IMR-90 (cell line): ENCODE data around the gene ZNF146. TPM values are rescaled to one million over a fixed set of nuclear protein-coding genes. Genes with fewer than 3 reads are reported as not detected.

Experiments used
- ATAC-seq: fragments of 200-7000 bp; cut with Tn5 transposase; 2 replicates; pipeline ENCODE4 v1.9.1; 2020; ENCODE audit warnings: low read depth, mild to moderate bottlenecking, moderate library complexity
- BruUV-seq: library from RNA; stranded (reverse); fragments of 400-500 nt; replicated peaks from 2 replicates; lab custom pipeline; 2021; lab: Mats Ljungman, UMichigan
- CTCF ChIA-PET: fragments of 300-600 bp; formaldehyde crosslinking; extraction: SDS; loops from one replicate; lab custom pipeline; 2021; ENCODE audit warnings: antibody characterized with exemption; lab: Yijun Ruan, JAX
- POLR2A ChIA-PET: fragments of 300-600 bp; sonication (Branson Sonifier 250); formaldehyde crosslinking; loops from one replicate; lab custom pipeline; 2022; ENCODE audit warnings: antibody characterized with exemption; ENCODE audit not compliant: unreplicated experiment; lab: Charles Lee
- DNase-seq: peaks from one replicate; pipeline ENCODE4 v3.0.0; 2013
- H2AFZ ChIP-seq: replicated peaks from 2 replicates; pipeline ENCODE3; 2013; ENCODE audit warnings: low read length, mild to moderate bottlenecking; ENCODE audit not compliant: poor library complexity
- H2AK5ac ChIP-seq: 2 replicates; pipeline ENCODE4 v1.6.1; 2013; ENCODE audit warnings: low read depth, low read length, inconsistent platforms
- H2AK9ac ChIP-seq: replicated peaks from 2 replicates; pipeline ENCODE3; 2013; ENCODE audit warnings: mild to moderate bottlenecking, low read depth, low read length, moderate library complexity; ENCODE audit not compliant: poor library complexity
- H2BK120ac ChIP-seq: 2 replicates; pipeline ENCODE4 v1.6.1; 2013; ENCODE audit warnings: low read depth, low read length, inconsistent platforms
- H2BK15ac ChIP-seq: 3 replicates; pipeline ENCODE4 v1.6.1; 2013; ENCODE audit warnings: low read depth, low read length, inconsistent platforms
- H2BK20ac ChIP-seq: 2 replicates; pipeline ENCODE4 v1.6.1; 2013; ENCODE audit warnings: low read depth, mild to moderate bottlenecking, inconsistent platforms, low read length, moderate library complexity
- H2BK5ac ChIP-seq: 2 replicates; pipeline ENCODE4 v1.6.1; 2013; ENCODE audit warnings: mild to moderate bottlenecking, low read depth, low read length, inconsistent platforms; ENCODE audit not compliant: poor library complexity, severe bottlenecking
- H3K14ac ChIP-seq: replicated peaks from 2 replicates; pipeline ENCODE4 v1.6.1; 2013; ENCODE audit warnings: low read depth, low read length, inconsistent platforms
- H3K18ac ChIP-seq: 2 replicates; pipeline ENCODE4 v1.6.1; 2013; ENCODE audit warnings: low read depth, low read length, control low read depth
- H3K23ac ChIP-seq: 2 replicates; pipeline ENCODE4 v1.6.1; 2013; ENCODE audit warnings: low read depth, low read length, inconsistent platforms
- H3K27ac ChIP-seq: 2 replicates; pipeline ENCODE4 v1.5.1; 2013; ENCODE audit warnings: mild to moderate bottlenecking, control low read depth, low read length; ENCODE audit not compliant: insufficient read depth
- H3K27me3 ChIP-seq: 2 replicates; pipeline ENCODE4 v1.6.1; 2013; ENCODE audit warnings: low read length; ENCODE audit not compliant: control insufficient read depth, insufficient read depth
- H3K36me3 ChIP-seq: 2 replicates; pipeline ENCODE4 v1.6.1; 2013; ENCODE audit warnings: low read length, mixed read lengths; ENCODE audit not compliant: control insufficient read depth, insufficient read depth
- H3K4ac ChIP-seq: 2 replicates; pipeline ENCODE4 v1.6.1; 2013; ENCODE audit warnings: low read depth, low read length, inconsistent platforms
- H3K4me1 ChIP-seq: 2 replicates; pipeline ENCODE4 v1.6.1; 2013; ENCODE audit warnings: low read length, mixed read lengths; ENCODE audit not compliant: control insufficient read depth, insufficient read depth
- H3K4me2 ChIP-seq: 2 replicates; pipeline ENCODE4 v1.6.1; 2013; ENCODE audit warnings: low read depth, mild to moderate bottlenecking, control low read depth, low read length, moderate library complexity
- H3K4me3 ChIP-seq: 2 replicates; pipeline ENCODE4 v1.5.1; 2013; ENCODE audit warnings: low read depth, mild to moderate bottlenecking, control low read depth, low read length, moderate library complexity; ENCODE audit not compliant: insufficient read depth
- H3K56ac ChIP-seq: 2 replicates; pipeline ENCODE4 v1.6.1; 2013; ENCODE audit warnings: low read length, inconsistent platforms; ENCODE audit not compliant: insufficient read depth; ENCODE audit errors: extremely low read depth
- H3K79me1 ChIP-seq, 2 experiments: 2 replicates each; pipeline ENCODE4 v1.6.1; 2013; ENCODE audit warnings: low read length in 2 of 2, inconsistent platforms in 1 of 2, low read depth in 1 of 2
- H3K9ac ChIP-seq: 2 replicates; pipeline ENCODE4 v1.6.1; 2013; ENCODE audit warnings: low read depth, low read length, control low read depth
- H3K9me1 ChIP-seq: 2 replicates; pipeline ENCODE4 v1.6.1; 2013; ENCODE audit warnings: low read length, inconsistent platforms; ENCODE audit not compliant: insufficient read depth
- H3K9me3 ChIP-seq: 2 replicates; pipeline ENCODE4 v1.6.1; 2013; ENCODE audit warnings: low read length; ENCODE audit not compliant: control insufficient read depth, insufficient read depth
- H4K20me1 ChIP-seq: 2 replicates; pipeline ENCODE4 v1.6.1; 2013; ENCODE audit warnings: low read length, inconsistent platforms; ENCODE audit not compliant: insufficient read depth
- H4K5ac ChIP-seq: 2 replicates; pipeline ENCODE4 v1.6.1; 2013; ENCODE audit warnings: mild to moderate bottlenecking, low read depth, low read length, control low read depth
- H4K8ac ChIP-seq, 2 experiments: 2 replicates each; pipeline ENCODE4 v1.6.1; 2013; ENCODE audit warnings: low read depth in 2 of 2, low read length in 2 of 2, control low read depth in 1 of 2, inconsistent platforms in 1 of 2
- H4K91ac ChIP-seq: 2 replicates; pipeline ENCODE4 v1.6.1; 2013; ENCODE audit warnings: low read depth, low read length, inconsistent platforms; ENCODE audit not compliant: insufficient read depth
- RAD21 ChIP-seq: IDR thresholded peaks from 2 replicates; pipeline ENCODE4 v1.6.1; 2012; ENCODE audit warnings: low read length, improper control_type of control experiment
- WGBS, 2 experiments: methylation state at CpG; one replicate each; pipeline versions ENCODE4 v1.1.5 to v1.1.7; 2013; ENCODE audit warnings: missing lambda C conversion rate in 2 of 2; ENCODE audit not compliant: insufficient read length in 1 of 2; ENCODE audit errors: extremely low coverage in 2 of 2; 5-methylcytosine and 5-hydroxymethylcytosine counted together
- dilution Hi-C: fragments of 300-500 bp; cut with HindIII; formaldehyde crosslinking; loops from one replicate; pipeline ENCODE4 v1.14.3; 2018; ENCODE audit warnings: low sequenced_read_pairs; ENCODE audit not compliant: unreplicated experiment
- in situ Hi-C: fragments of 300-500 bp; cut with MboI; formaldehyde crosslinking; loops from 3 replicates; pipeline ENCODE4 v1.14.3; 2019; ENCODE audit warnings: low sequenced_read_pairs, inconsistent platforms, mixed read lengths
- intact Hi-C: fragments of 100-400 bp; cut with micrococcal nuclease; formaldehyde crosslinking; loops from 2 replicates; pipeline ENCODE4 v1.10.0; 2022
- polyA plus RNA-seq, 3 experiments: library from polyadenylated mRNA; depleted of rRNA; stranded (reverse); fragments of >200 nt; gene quantifications; 2 replicates each; pipeline ENCODE4 v1.2.3, GENCODE V29; 2012; ENCODE audit warnings: low replicate concordance in 1 of 3
- total RNA-seq: library from RNA; depleted of rRNA; stranded (reverse); fragments of >200 nt; gene quantifications from 2 replicates; pipeline ENCODE4 v1.2.3, GENCODE V29; 2012

The ZNF146 gene
- total and polyA plus RNA-seq, 2 of the 4 experiments (the other 2 are of a cell fraction): 61.6 to 106 TPM

DNA sequence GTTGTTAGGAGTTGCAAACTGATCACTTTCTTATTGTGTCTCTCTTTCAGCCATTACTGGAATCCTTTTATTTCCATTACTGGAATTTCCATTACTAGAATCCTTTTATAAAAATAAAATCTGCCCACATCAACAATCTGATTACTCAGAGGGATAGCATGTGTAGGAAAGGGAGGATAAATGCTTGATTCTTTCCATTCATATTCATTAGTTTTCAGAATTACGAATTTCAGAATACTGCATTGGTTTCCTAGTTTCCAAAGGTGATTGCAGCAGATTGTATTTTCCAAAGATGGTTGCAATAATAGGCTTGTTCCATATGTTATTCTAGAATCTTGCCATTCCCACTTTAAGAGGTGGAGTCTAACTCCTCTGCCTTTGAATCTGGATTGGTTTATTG is 37.1 kb downstream of the ZNF146 start:
- in situ Hi-C loops (no loop called here), intact Hi-C loops (no loop called here), dilution Hi-C loops (no loop called here)
- Histone ChIP-seq H3K9me1 (no peaks in the 10 kb centered on the region), H3K23ac (no peak overlapping the region), H4K91ac (no peak overlapping the region), H2AK9ac (no peak overlapping the region), H2AFZ (no peak overlapping the region), H3K9me3 (peaks cover 3% of the 10 kb centered on the region; the same call in 1 of the 2 replicates), H3K4me3 (no peak overlapping the region), H2AK5ac (no peak overlapping the region), H2BK20ac (no peak overlapping the region), H3K18ac (no peak overlapping the region), H4K5ac (no peak overlapping the region), H4K20me1 (no peaks in the 10 kb centered on the region), H3K4me2 (no peak overlapping the region), H3K14ac (no peak overlapping the region), H3K36me3 (no peaks in the 10 kb centered on the region), H3K27ac (no peak overlapping the region), H3K79me1 (no peaks in the 10 kb centered on the region), H3K27me3 (no peaks in the 10 kb centered on the region), H2BK15ac (no peak overlapping the region), H3K4ac (no peak overlapping the region), H3K9ac (no peak overlapping the region), H4K8ac (no peak overlapping the region), H2BK5ac (no peak overlapping the region), H3K4me1 (no peaks in the 10 kb centered on the region), H3K56ac (no peak overlapping the region), H2BK120ac (no peak overlapping the region)
- DNase-seq (no peak), ATAC-seq (peak; percentile 11; the same call in 1 of the 2 replicates)
- no CpG with 5 or more reads among the region's 1 CpG for WGBS, 2 experiments
- no TSS peak for BruUV-seq
- ChIA-PET POLR2A (no interaction called here), CTCF (no interaction called here)
- TF ChIP-seq RAD21: no peak
